Measurements from ENCODE around the gene PLD1. TPM values are rescaled to one million over a fixed set of nuclear protein-coding genes. Genes with fewer than 3 reads are reported as not detected.

The PLD1 gene
- total RNA-seq, 1 donor from 2014 or later: not detected

DNA sequence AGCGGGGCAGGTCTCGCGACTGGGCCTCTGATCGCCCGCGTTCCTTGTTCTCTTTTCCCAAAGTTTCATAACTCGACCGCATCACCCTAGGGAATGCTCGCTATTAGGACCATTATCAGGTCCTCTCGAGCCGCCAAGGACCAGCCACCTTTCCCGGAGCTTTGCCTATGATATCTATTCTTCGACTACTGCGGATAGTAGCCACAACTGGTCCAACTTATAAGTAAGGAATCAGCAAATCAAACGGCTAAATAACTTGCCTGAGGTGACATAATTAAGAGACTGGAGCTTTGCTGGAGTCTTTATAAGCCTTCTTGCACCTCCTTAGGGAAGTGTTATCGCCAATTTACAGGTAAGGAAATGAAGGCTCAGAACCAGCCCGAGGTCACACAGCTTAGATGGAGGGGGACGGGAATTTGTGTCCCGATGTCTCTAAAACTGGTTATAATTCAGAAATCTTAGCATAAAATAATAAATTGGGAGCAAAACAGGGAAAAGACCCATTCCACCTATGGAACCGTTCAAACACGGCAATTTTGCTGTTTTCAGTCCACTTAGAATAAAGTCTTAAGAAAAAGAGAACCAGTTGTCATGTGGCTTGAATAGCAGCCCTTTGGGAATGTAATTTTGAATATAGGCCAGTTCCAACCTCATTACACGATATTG, 479 bp upstream of the PLD1 start:
- H3K4me1 Mint-ChIP-seq: peaks cover 14% of the 10 kb centered on the region
- ATAC-seq (ENCODE audit: low read depth): no peak
- H3K9me3 Mint-ChIP-seq: no peaks in the 10 kb centered on the region
- POLR2A ChIA-PET: no interaction called here
- intact Hi-C loops (cut with micrococcal nuclease): no loop called here
- H3K4me3 Mint-ChIP-seq: no peak overlapping the region
- TF ChIP-seq, protein P1, sequence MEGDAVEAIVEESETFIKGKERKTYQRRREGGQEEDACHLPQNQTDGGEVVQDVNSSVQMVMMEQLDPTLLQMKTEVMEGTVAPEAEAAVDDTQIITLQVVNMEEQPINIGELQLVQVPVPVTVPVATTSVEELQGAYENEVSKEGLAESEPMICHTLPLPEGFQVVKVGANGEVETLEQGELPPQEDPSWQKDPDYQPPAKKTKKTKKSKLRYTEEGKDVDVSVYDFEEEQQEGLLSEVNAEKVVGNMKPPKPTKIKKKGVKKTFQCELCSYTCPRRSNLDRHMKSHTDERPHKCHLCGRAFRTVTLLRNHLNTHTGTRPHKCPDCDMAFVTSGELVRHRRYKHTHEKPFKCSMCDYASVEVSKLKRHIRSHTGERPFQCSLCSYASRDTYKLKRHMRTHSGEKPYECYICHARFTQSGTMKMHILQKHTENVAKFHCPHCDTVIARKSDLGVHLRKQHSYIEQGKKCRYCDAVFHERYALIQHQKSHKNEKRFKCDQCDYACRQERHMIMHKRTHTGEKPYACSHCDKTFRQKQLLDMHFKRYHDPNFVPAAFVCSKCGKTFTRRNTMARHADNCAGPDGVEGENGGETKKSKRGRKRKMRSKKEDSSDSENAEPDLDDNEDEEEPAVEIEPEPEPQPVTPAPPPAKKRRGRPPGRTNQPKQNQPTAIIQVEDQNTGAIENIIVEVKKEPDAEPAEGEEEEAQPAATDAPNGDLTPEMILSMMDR (IDR thresholded peaks at IDR 0.05): no peak
- H3K27ac Mint-ChIP-seq: no peak overlapping the region
- DNase-seq: no peak
- no peaks in the 10 kb centered on the region for H3K36me3 Mint-ChIP-seq (ENCODE audit: low read depth)
- CTCF ChIA-PET: no interaction called here
- peaks cover 34% of the 10 kb centered on the region for H3K27me3 Mint-ChIP-seq

DNA sequence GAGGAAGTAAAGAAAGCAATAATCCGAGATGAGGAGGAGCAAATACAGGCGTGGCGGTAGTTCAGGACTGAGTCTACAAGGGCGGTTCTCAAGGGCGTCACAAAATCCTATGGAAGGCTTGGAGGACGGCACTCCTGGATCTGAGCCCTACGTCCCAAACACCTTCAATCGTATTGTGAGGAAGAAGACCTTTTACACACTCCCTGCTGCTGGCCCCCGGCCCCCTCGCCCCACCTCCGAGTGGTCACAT, 747 bp downstream of the PLD1 start:
- intact Hi-C loops (cut with micrococcal nuclease): no loop called here

DNA sequence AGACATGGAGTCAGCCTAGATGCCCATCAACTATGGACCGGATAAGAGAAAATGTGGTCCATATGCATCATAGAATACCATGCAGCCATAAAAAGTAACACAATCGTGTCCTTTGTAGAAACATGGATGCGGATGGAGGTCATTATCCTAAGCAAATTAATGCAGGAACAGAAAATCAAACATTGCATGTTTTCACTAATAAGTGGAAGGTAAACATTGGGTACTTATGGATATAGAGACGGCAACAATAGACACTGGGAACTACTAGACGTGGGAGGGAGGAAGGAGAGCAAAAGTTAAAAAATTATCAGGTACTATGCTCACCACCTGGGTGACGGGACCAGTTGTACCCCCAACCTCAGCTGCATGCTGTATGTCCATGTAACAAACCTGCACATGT, 2.5 kb downstream of the PLD1 start:
- DNase-seq: no peak
- intact Hi-C loops (cut with micrococcal nuclease): no loop called here
- ChIA-PET POLR2A (no interaction called here), CTCF (no interaction called here)
- Mint-ChIP-seq H3K4me3 (no peak overlapping the region), H3K9me3 (no peaks in the 10 kb centered on the region), H3K27me3 (peaks cover 36% of the 10 kb centered on the region), H3K27ac (no peak overlapping the region), H3K4me1 (peaks cover 14% of the 10 kb centered on the region), H3K36me3 (ENCODE audit: low read depth) (no peaks in the 10 kb centered on the region)
- no peak for ATAC-seq (ENCODE audit: low read depth)
- TF ChIP-seq, protein P1 (IDR thresholded peaks at IDR 0.05): no peak

More for the DNA sequence above, 747 bp downstream of the PLD1 start:
- no peak overlapping the region for H3K27ac Mint-ChIP-seq
- CTCF ChIA-PET: no interaction called here
- H3K4me1 Mint-ChIP-seq: peaks cover 14% of the 10 kb centered on the region
- peaks cover 34% of the 10 kb centered on the region for H3K27me3 Mint-ChIP-seq
- peak overlapping the region; percentile 64 for H3K4me3 Mint-ChIP-seq
- POLR2A ChIA-PET: no interaction called here
- TF ChIP-seq, protein P1 (IDR thresholded peaks at IDR 0.05): no peak
- H3K9me3 Mint-ChIP-seq: no peaks in the 10 kb centered on the region
- DNase-seq (no peak), ATAC-seq (ENCODE audit: low read depth) (no peak)
- H3K36me3 Mint-ChIP-seq (ENCODE audit: low read depth): no peaks in the 10 kb centered on the region

DNA sequence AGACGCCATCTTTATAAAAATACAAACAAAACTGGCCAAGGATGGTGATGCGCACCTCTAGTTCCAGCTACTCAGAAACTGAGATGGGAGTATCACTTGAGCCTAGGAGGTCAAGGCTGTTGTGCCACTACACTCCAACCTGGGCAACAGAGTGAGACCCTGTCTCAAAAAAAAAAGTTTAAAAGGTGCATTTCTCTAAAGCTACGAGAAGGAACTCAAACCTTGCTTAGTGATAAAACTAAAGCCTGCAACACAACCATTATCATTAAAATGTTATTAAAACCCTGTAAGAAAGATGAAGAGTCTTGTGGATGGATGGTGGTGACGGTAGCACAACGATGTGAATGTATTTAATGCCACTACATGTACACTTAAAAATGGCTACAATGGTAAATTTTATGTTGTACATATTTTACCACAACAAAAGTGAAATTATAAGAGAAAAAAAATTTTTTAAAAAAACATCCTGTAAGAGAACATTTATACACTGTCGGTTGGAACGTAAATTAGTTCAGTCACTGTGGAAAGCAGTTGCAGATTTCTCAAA, 3.1 kb downstream of the PLD1 start:
- TF ChIP-seq, protein P1 (IDR thresholded peaks at IDR 0.05): no peak
- Mint-ChIP-seq H3K27me3 (peaks cover 36% of the 10 kb centered on the region), H3K4me1 (peaks cover 14% of the 10 kb centered on the region), H3K36me3 (ENCODE audit: low read depth) (no peaks in the 10 kb centered on the region), H3K9me3 (no peaks in the 10 kb centered on the region), H3K27ac (no peak overlapping the region), H3K4me3 (no peak overlapping the region)
- no peak for ATAC-seq (ENCODE audit: low read depth)
- POLR2A ChIA-PET: no interaction called here
- CTCF ChIA-PET: no interaction called here
- no peak for DNase-seq
- intact Hi-C loops (cut with micrococcal nuclease): no loop called here

DNA sequence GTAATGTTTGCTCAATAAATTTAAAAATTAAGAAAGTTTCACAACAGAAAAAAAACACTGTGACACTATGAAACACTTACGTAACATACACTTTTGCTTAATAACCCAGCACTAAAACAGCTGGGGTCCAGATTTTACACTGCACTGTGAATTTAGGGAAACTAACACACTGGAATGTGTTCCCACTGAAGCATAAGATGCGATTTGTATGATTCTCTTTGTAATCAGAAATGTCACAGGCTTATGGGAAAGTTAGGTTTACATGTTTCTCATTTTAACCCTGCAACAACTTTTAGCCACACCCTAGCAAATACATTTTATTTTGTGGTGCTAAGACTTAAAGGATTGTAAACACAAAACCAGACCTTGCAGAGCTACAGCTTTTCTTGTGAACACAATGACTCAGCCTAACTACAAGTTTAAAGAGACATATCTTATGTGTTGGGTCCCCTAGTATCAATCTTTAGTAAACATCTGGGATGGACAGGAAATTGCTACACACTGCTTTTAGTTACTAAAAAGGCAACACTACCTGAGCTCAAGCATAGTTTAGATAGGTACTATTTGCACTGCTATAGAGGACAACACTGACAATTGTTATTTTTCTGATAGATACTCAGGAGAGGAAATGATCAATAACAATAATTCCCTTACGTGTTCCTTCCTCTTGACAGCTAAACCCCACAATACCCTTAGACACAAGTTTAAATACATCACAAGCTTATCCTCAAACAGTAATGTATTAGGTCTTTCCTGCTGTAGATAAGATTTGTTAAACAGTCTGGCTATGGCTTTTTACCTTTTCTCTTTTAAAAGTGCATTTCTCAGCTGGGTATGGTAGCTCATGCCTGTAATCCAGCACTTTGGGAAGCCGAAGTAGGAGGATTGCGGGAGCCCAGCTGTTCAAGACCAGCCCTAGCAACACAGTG, 3.8 kb downstream of the PLD1 start:
- POLR2A ChIA-PET: no interaction called here
- ATAC-seq (ENCODE audit: low read depth) (no peak), DNase-seq (no peak)
- no peaks in the 10 kb centered on the region for H3K9me3 Mint-ChIP-seq
- H3K36me3 Mint-ChIP-seq (ENCODE audit: low read depth): no peaks in the 10 kb centered on the region
- intact Hi-C loops (cut with micrococcal nuclease): no loop called here
- no peak overlapping the region for H3K4me3 Mint-ChIP-seq
- H3K4me1 Mint-ChIP-seq: peaks cover 14% of the 10 kb centered on the region
- TF ChIP-seq, protein P1 (IDR thresholded peaks at IDR 0.05): no peak
- peaks cover 34% of the 10 kb centered on the region for H3K27me3 Mint-ChIP-seq
- H3K27ac Mint-ChIP-seq: no peak overlapping the region
- CTCF ChIA-PET: no interaction called here

Measured in activated B cell treated with CpG ODN at 0.5 μM for 24 hours (primary cell).